Measurements from ENCODE around the gene MEGF6. TPM values are rescaled to one million over a fixed set of nuclear protein-coding genes. Genes with fewer than 3 reads are reported as not detected.

Gene MEGF6
- total RNA-seq, 2 donors from 2014 or later = 22.4 to 24.9 TPM

- DNase-seq (no peak), ATAC-seq (no peak)
- H3K4me1 ChIP-seq = peaks cover 12% of the 10 kb centered on the region
- no peak overlapping the region for H3K4me3 ChIP-seq
- no peaks in the 10 kb centered on the region for H3K36me3 ChIP-seq (replicated peaks in 1 of 2; ENCODE audit: insufficient read depth in 1 of 2, low read depth in 2 of 2)
- 41% methylated on average over 27 of the region's 30 CpGs; no CpG with 5 or more reads in 1 of the 2 donors for WGBS, 2 donors
- no peaks in the 10 kb centered on the region for H3K27me3 ChIP-seq
- no peak overlapping the region for H3K27ac ChIP-seq
- TF ChIP-seq POLR2A (IDR thresholded peaks at IDR 0.05) (no peak), CTCF (IDR thresholded peaks at IDR 0.05) (no peak)
- intact Hi-C loops (cut with DNase I) = no loop called here
- H3K9me3 ChIP-seq = no peaks in the 10 kb centered on the region
Measured at GRCh38 chr1:3598522-3599285, 12.6 kb downstream of the MEGF6 start.

- TF ChIP-seq POLR2A (IDR thresholded peaks at IDR 0.05) (no peak), CTCF (IDR thresholded peaks at IDR 0.05) (no peak)
Measured at GRCh38 chr1:3598051-3598491, 13.2 kb downstream of the MEGF6 start.

GRCh38 chr1:3597599-3597964 lies 13.7 kb downstream of the MEGF6 start:
- Histone ChIP-seq H3K27ac (no peak overlapping the region), H3K36me3 (replicated peaks in 1 of 2; ENCODE audit: insufficient read depth in 1 of 2, low read depth in 2 of 2) (no peaks in the 10 kb centered on the region), H3K27me3 (no peaks in the 10 kb centered on the region), H3K9me3 (no peaks in the 10 kb centered on the region), H3K4me1 (peaks cover 12% of the 10 kb centered on the region), H3K4me3 (no peak overlapping the region)
- 48 to 50% methylated on average over 7 to 11 of the region's 11 CpGs for WGBS, 2 donors
- TF ChIP-seq CTCF (IDR thresholded peaks at IDR 0.05) (no peak), POLR2A (IDR thresholded peaks at IDR 0.05) (no peak)
- DNase-seq = no peak
- intact Hi-C loops (cut with DNase I) = no loop called here
- no peak for ATAC-seq

More at GRCh38 chr1:3598051-3598491, 13.2 kb downstream of the MEGF6 start:
- H3K36me3 ChIP-seq (replicated peaks in 1 of 2; ENCODE audit: insufficient read depth in 1 of 2, low read depth in 2 of 2) = no peaks in the 10 kb centered on the region
- ATAC-seq (no peak), DNase-seq (no peak)
- H3K27me3 ChIP-seq = no peaks in the 10 kb centered on the region
- no peaks in the 10 kb centered on the region for H3K9me3 ChIP-seq
- H3K4me3 ChIP-seq = no peak overlapping the region
- H3K27ac ChIP-seq = no peak overlapping the region
- intact Hi-C loops (cut with DNase I) = no loop called here
- 43 to 51% methylated on average over 8 to 11 of the region's 26 CpGs for WGBS, 2 donors
- H3K4me1 ChIP-seq = peaks cover 12% of the 10 kb centered on the region

- Histone ChIP-seq H3K27me3 (no peaks in the 10 kb centered on the region), H3K4me3 (no peak overlapping the region), H3K4me1 (peaks cover 12% of the 10 kb centered on the region), H3K27ac (no peak overlapping the region), H3K9me3 (no peaks in the 10 kb centered on the region), H3K36me3 (replicated peaks in 1 of 2; ENCODE audit: insufficient read depth in 1 of 2, low read depth in 2 of 2) (no peaks in the 10 kb centered on the region)
- ATAC-seq (no peak), DNase-seq (no peak)
- TF ChIP-seq POLR2A (IDR thresholded peaks at IDR 0.05) (no peak), CTCF (IDR thresholded peaks at IDR 0.05) (no peak)
- intact Hi-C loops (cut with DNase I) = no loop called here
- 71 to 84% methylated on average over 16 to 26 of the region's 29 CpGs for WGBS, 2 donors
Measured at GRCh38 chr1:3596663-3597598, 14.4 kb downstream of the MEGF6 start.

Measured in body of pancreas (tissue), 4 donors.